Measurements from ENCODE around the gene MAK. TPM values are rescaled to one million over a fixed set of nuclear protein-coding genes. Genes with fewer than 3 reads are reported as not detected.
"Not testable (repeated sequence)": the region's sequence is repeated elsewhere in the genome, so short reads cannot be mapped to it uniquely, and the experiment has no call there.

MAK gene, protein sequence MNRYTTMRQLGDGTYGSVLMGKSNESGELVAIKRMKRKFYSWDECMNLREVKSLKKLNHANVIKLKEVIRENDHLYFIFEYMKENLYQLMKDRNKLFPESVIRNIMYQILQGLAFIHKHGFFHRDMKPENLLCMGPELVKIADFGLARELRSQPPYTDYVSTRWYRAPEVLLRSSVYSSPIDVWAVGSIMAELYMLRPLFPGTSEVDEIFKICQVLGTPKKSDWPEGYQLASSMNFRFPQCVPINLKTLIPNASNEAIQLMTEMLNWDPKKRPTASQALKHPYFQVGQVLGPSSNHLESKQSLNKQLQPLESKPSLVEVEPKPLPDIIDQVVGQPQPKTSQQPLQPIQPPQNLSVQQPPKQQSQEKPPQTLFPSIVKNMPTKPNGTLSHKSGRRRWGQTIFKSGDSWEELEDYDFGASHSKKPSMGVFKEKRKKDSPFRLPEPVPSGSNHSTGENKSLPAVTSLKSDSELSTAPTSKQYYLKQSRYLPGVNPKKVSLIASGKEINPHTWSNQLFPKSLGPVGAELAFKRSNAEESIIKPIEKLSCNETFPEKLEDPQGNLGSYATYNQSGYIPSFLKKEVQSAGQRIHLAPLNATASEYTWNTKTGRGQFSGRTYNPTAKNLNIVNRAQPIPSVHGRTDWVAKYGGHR
- under 1 TPM; 0.18 to 0.35 TPM for total RNA-seq
- polyA plus RNA-seq (2013, experiment 1 of 2) = 0.93 TPM
- polyA plus RNA-seq (2013, experiment 2 of 2) = 0.83 TPM
- long read RNA-seq, experiment 1 = 0 reads
- long read RNA-seq, experiment 2, partial matches to known transcripts = 0 of 20 reads
- long read RNA-seq, experiment 2, other reads (novel, unspliced or antisense) = 20 of 20 reads
- long read RNA-seq, experiment 3, partial matches to known transcripts = 0 of 2 reads
- long read RNA-seq, experiment 3, other reads (novel, unspliced or antisense) = 1 of 2 reads
- long read RNA-seq, experiment 4, partial matches to known transcripts = 1 of 1 reads
- long read RNA-seq, experiment 4, other reads (novel, unspliced or antisense) = 0 of 1 reads

DNA sequence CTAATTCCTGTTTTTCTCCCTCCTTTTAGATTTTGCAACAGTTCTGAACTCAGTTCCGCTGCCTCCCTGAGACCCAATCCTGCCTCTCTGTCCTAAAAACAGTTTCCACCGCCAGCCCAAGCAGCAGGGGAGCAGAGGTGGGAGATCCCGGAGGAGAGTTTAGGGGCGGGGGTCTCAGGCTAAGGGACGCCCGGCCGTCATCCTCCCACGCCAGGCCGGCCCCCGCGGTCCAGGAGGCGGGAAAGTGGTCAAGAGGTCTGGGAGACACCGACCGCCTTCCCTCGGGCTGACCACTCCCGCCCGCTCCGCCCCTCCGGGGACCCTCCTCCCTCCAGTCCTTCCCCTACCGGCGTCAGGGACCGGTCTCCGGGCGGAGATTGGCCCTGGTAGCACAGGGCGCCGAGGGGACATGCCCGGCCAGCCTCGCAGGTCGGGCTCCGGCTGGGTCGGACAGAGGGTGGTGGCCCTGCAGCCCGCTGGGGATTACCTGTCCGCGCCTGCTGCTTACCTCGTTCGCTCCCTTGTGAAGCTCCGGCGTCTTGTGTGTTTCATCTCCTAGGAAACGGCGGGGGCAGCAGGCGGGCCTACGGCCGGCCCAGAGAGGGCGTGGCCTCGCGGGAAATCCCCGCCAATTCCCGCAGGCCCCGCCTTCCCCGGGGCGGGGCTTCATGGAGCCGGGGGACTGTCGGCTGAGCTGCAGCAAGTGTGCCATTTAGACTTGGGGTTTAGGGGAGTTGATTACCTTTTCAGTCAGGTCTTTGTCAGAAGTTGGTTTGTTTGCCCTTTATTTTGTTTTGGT lies at the start of gene MAK:
MAK (minus strand) TSS at position 545 of the 799 bp plus-strand sequence. CDS start 7,891 bp downstream, outside the sequence.
- 0% methylated on average over 15 to 53 of the region's 53 CpGs for WGBS, 2 experiments (ENCODE audit: insufficient coverage in 1 of 2, insufficient read length in 1 of 2)
- H3K4me1 ChIP-seq (ENCODE audit: control insufficient read depth, insufficient read depth, low read length) = no peaks in the 10 kb centered on the region
- H3K4me3 Mint-ChIP-seq = peak within 1 kb of the TSS; percentile 66
- H3K27me3 ChIP-seq (ENCODE audit: control insufficient read depth, insufficient read depth, low read length, poor library complexity, severe bottlenecking) = peaks cover 50% of the 10 kb centered on the region
- H3K27ac ChIP-seq (ENCODE audit: low read depth, low read length) = peak within 1 kb of the TSS; percentile 91
- TF ChIP-seq, protein P1, sequence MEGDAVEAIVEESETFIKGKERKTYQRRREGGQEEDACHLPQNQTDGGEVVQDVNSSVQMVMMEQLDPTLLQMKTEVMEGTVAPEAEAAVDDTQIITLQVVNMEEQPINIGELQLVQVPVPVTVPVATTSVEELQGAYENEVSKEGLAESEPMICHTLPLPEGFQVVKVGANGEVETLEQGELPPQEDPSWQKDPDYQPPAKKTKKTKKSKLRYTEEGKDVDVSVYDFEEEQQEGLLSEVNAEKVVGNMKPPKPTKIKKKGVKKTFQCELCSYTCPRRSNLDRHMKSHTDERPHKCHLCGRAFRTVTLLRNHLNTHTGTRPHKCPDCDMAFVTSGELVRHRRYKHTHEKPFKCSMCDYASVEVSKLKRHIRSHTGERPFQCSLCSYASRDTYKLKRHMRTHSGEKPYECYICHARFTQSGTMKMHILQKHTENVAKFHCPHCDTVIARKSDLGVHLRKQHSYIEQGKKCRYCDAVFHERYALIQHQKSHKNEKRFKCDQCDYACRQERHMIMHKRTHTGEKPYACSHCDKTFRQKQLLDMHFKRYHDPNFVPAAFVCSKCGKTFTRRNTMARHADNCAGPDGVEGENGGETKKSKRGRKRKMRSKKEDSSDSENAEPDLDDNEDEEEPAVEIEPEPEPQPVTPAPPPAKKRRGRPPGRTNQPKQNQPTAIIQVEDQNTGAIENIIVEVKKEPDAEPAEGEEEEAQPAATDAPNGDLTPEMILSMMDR (conservative IDR thresholded peaks at IDR 0.05) = no peak
- peak; percentile 98 for DNase-seq
- H3K9me3 ChIP-seq (ENCODE audit: control insufficient read depth, low read length) = peaks cover 24% of the 10 kb centered on the region
- H3K4me1 Mint-ChIP-seq = peaks cover 13% of the 10 kb centered on the region
- peaks cover 25% of the 10 kb centered on the region for H3K9me3 Mint-ChIP-seq
- H3K9ac ChIP-seq (ENCODE audit: extremely low read depth, low read length, poor library complexity, severe bottlenecking) = peak within 1 kb of the TSS; percentile 54
- H3K36me3 Mint-ChIP-seq (ENCODE audit: low read depth) = peaks cover 7% of the 10 kb centered on the region
- H3K27me3 Mint-ChIP-seq (ENCODE audit: insufficient read depth) = peaks cover 45% of the 10 kb centered on the region
- peak within 1 kb of the TSS; percentile 83 for H3K4me3 ChIP-seq (ENCODE audit: low read length)
- H3K36me3 ChIP-seq (ENCODE audit: control insufficient read depth, insufficient read depth, low read length) = peaks cover 9% of the 10 kb centered on the region
- peak within 1 kb of the TSS; percentile 86 for H3K27ac Mint-ChIP-seq

DNA sequence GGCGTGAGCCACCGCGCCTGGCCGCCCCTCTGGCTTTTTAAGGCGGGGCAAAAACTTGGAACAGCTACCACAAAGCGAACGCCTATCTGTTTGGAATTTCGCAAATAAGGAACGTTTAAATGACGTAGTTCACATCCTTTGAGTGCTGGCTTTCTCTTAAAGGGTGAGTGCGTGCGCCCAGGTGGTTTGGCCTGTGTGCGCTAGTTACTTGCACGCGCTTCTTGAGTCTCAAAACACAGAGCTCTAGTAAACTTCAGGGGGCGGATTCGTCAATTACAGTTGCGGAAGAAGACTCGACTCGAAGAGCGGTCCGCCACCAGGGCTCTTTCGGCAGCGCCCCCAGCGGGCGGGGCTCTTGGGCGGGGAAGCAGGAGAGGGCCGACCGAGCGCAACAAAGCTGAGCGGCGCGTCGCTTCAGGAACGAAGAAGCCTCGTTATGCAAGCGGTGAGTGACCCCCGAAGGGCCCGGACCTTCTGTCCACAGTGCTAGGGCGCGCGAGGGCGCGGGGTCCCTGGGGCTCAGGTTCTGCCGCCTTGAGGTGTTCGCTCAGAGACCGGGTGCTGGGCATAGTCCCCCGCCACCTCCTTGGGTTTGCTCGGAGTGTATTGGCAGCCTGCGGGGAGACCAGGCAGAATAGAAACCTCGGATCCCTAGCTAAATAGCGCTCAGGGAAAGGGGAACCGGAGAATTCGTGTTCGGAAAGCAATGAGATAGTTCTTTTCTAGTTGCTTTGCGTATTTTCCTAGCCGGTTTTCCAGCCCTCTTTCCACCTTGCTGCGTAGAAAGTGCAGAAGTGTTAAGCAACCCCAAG lies 48.6 kb upstream of the MAK start, which contains the start of gene SYCP2L:
SYCP2L (plus strand) TSS at position 362 of the 812 bp plus-strand sequence; CDS start at position 437, 75 bp downstream.
- Mint-ChIP-seq H3K4me1 (peaks cover 5% of the 10 kb centered on the region), H3K9me3 (no peaks in the 10 kb centered on the region), H3K27me3 (ENCODE audit: insufficient read depth) (peaks cover 57% of the 10 kb centered on the region), H3K36me3 (ENCODE audit: low read depth) (peaks cover 2% of the 10 kb centered on the region), H3K4me3 (peak within 1 kb of the TSS; percentile 75), H3K27ac (peak within 1 kb of the TSS; percentile 95)
- TF ChIP-seq, protein P1 (conservative IDR thresholded peaks at IDR 0.05) = peak; percentile 81
- Histone ChIP-seq H3K36me3 (ENCODE audit: control insufficient read depth, insufficient read depth, low read length) (no peaks in the 10 kb centered on the region), H3K27me3 (ENCODE audit: control insufficient read depth, insufficient read depth, low read length, poor library complexity, severe bottlenecking) (peaks cover 44% of the 10 kb centered on the region), H3K4me3 (ENCODE audit: low read length) (peak within 1 kb of the TSS; percentile 93), H3K9me3 (ENCODE audit: control insufficient read depth, low read length) (peaks cover 6% of the 10 kb centered on the region), H3K9ac (ENCODE audit: extremely low read depth, low read length, poor library complexity, severe bottlenecking) (peak within 1 kb of the TSS; percentile 79), H3K27ac (ENCODE audit: low read depth, low read length) (no peak within 1 kb of the TSS), H3K4me1 (ENCODE audit: control insufficient read depth, insufficient read depth, low read length) (no peaks in the 10 kb centered on the region)
- WGBS, 2 experiments (ENCODE audit: insufficient coverage in 1 of 2, insufficient read length in 1 of 2) = 0 to 1% methylated on average over 35 to 58 of the region's 58 CpGs
- peak; percentile 95 for DNase-seq

DNA sequence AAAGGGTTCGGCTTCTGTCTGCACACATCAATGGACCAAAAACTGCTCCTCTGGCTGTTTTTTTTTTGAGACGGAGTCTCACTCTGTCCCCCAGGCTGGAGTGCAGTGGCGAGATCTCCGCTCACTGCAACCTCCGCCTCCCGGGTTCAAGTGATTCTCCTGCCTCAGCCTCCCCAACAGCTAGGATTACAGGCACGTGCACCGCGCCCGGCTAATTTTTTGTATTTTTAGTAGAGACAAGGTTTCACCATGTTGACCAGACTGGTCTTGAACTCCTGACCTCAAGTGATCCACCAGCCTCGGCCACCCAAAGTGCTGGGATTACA lies 48.0 kb upstream of the MAK start:
- peak overlapping the region; percentile 95 for H3K27ac Mint-ChIP-seq
- H3K36me3 ChIP-seq (ENCODE audit: control insufficient read depth, insufficient read depth, low read length); H3K36me3 Mint-ChIP-seq (ENCODE audit: low read depth); H3K4me1 ChIP-seq (ENCODE audit: control insufficient read depth, insufficient read depth, low read length); DNase-seq; H3K9me3 Mint-ChIP-seq; H3K4me1 Mint-ChIP-seq; H3K9me3 ChIP-seq (ENCODE audit: control insufficient read depth, low read length); H3K27ac ChIP-seq (ENCODE audit: low read depth, low read length): not testable (repeated sequence)
- peak overlapping the region; percentile 75 for H3K4me3 Mint-ChIP-seq
- Histone ChIP-seq H3K9ac (ENCODE audit: extremely low read depth, low read length, poor library complexity, severe bottlenecking) (peak overlapping the region; percentile 79), H3K4me3 (ENCODE audit: low read length) (peak overlapping the region; percentile 93), H3K27me3 (ENCODE audit: control insufficient read depth, insufficient read depth, low read length, poor library complexity, severe bottlenecking) (peaks cover 49% of the 10 kb centered on the region)
- WGBS, 2 experiments (ENCODE audit: insufficient coverage in 1 of 2, insufficient read length in 1 of 2) = 23 to 33% methylated on average over 7 to 11 of the region's 11 CpGs
- peaks cover 62% of the 10 kb centered on the region for H3K27me3 Mint-ChIP-seq (ENCODE audit: insufficient read depth)
